HepG2 (cell line): Measurements from ENCODE around the gene PSAPL1. TPM values are rescaled to one million over a fixed set of nuclear protein-coding genes. Genes with fewer than 3 reads are reported as not detected.

Experiments used
- ATAC-seq: fragments of 200-7000 bp; cut with Tn5 transposase; 3 replicates; pipeline ENCODE4 v1.9.1; 2020; ENCODE audit warnings: mild to moderate bottlenecking, moderate library complexity
- BruUV-seq: library from RNA; stranded (reverse); fragments of 400-500 nt; replicated peaks from 2 replicates; lab custom pipeline; 2021; lab: Mats Ljungman, UMichigan
- CTCF ChIA-PET: fragments of 300-600 bp; formaldehyde crosslinking; extraction: SDS; loops from one replicate; lab custom pipeline; 2021; ENCODE audit warnings: low total read pairs, inconsistent platforms, low intra/inter-chr PET ratio; lab: Yijun Ruan, JAX
- POLR2A ChIA-PET: fragments of 350-600 bp; sonication (Branson Sonifier 250); formaldehyde crosslinking; loops from one replicate; lab custom pipeline; 2020; ENCODE audit warnings: antibody characterized with exemption, inconsistent platforms; lab: Yijun Ruan, JAX
- DNase-seq: peaks from one replicate; pipeline ENCODE4 v3.0.0-alpha.2; 2015; ENCODE audit warnings: low spot score
- FAIRE-seq: peaks from 3 replicates; lab custom pipeline; 2011; peaks lifted over from hg19 to GRCh38; lab: Jason Lieb, UNC
- H2AFZ ChIP-seq: one replicate; pipeline ENCODE4 v1.6.1; 2011; ENCODE audit warnings: low read length, inconsistent platforms
- H3K27ac ChIP-seq: fragments of 300-600 bp; 3 replicates; pipeline ENCODE4 v1.8.0; 2011; ENCODE audit warnings: mixed run types, mild to moderate bottlenecking, mixed read lengths, low read length, inconsistent platforms; ENCODE audit not compliant: insufficient read depth; ENCODE audit errors: extremely low read length
- H3K27me3 ChIP-seq, 2 experiments: fragments of 200-600 bp in 1 of 2; 2 replicates in 1 of 2; 3 replicates in 1 of 2; pipeline versions ENCODE4 v1.6.0 to v1.8.0; 2011; ENCODE audit warnings: low read length in 2 of 2, mild to moderate bottlenecking in 2 of 2, moderate library complexity in 2 of 2, inconsistent platforms in 1 of 2; ENCODE audit not compliant: insufficient read depth in 2 of 2, control insufficient read depth in 1 of 2
- H3K36me3 ChIP-seq, 2 experiments: fragments of 200-600 bp in 1 of 2; replicated peaks in 1 of 2; 2 replicates in 1 of 2; 3 replicates in 1 of 2; pipeline versions ENCODE4 v1.5.1 to v1.8.0; 2011; ENCODE audit warnings: low read length in 2 of 2, inconsistent platforms in 1 of 2; ENCODE audit not compliant: insufficient read depth in 2 of 2, control insufficient read depth in 1 of 2
- H3K4me1 ChIP-seq: 2 replicates; pipeline ENCODE4 v1.5.1; 2012; ENCODE audit warnings: low read length, inconsistent platforms; ENCODE audit not compliant: insufficient read depth
- H3K4me2 ChIP-seq: 2 replicates; pipeline ENCODE4 v1.6.0; 2011; ENCODE audit warnings: low read depth, low read length, inconsistent platforms
- H3K4me3 ChIP-seq, 3 experiments: fragments of 200-600 bp in 1 of 3; sonication (generic), shearing (Covaris generic) in 1 of 3; replicated peaks in 1 of 3; 2 replicates each; pipeline ENCODE4 v1.5.1; 2011 to 2016; ENCODE audit warnings: low read length in 3 of 3, inconsistent platforms in 2 of 3, low read depth in 2 of 3, mild to moderate bottlenecking in 2 of 3, control low read depth in 1 of 3, mixed read lengths in 1 of 3; ENCODE audit not compliant: insufficient read depth in 1 of 3
- H3K79me2 ChIP-seq: one replicate; pipeline ENCODE4 v1.6.1; 2011; ENCODE audit warnings: low read length, inconsistent platforms; ENCODE audit not compliant: insufficient read depth
- H3K9ac ChIP-seq: 2 replicates; pipeline ENCODE4 v1.6.0; 2011; ENCODE audit warnings: mild to moderate bottlenecking, low read depth, low read length, inconsistent platforms; ENCODE audit not compliant: insufficient read depth
- H3K9me3 ChIP-seq: 2 replicates; pipeline ENCODE4 v1.5.1; 2012; ENCODE audit warnings: mild to moderate bottlenecking, low read length
- H4K20me1 ChIP-seq: 2 replicates; pipeline ENCODE4 v1.6.0; 2011; ENCODE audit warnings: inconsistent platforms, mild to moderate bottlenecking, low read length, moderate library complexity; ENCODE audit not compliant: insufficient read depth
- CBX5 ChIP-seq: sonication (generic); formaldehyde crosslinking; IDR thresholded peaks from 2 replicates; pipeline ENCODE4 v1.4.0; 2020; ENCODE audit warnings: missing genetic modification reagents, borderline replicate concordance
- CENPX ChIP-seq: sonication (generic); formaldehyde crosslinking; IDR thresholded peaks from 2 replicates; pipeline ENCODE4 v1.9.0; 2021; ENCODE audit warnings: mild to moderate bottlenecking, missing genetic modification reagents, moderate library complexity
- ETV5 ChIP-seq: IDR thresholded peaks from 2 replicates; pipeline ENCODE4 v1.6.1; 2018; ENCODE audit warnings: missing biosample characterization, missing genetic modification reagents, inconsistent platforms, borderline replicate concordance
- HOXA9 ChIP-seq: sonication (generic); formaldehyde crosslinking; IDR thresholded peaks from 2 replicates; pipeline ENCODE4 v1.8.1; 2022; ENCODE audit warnings: missing genetic modification reagents, mild to moderate bottlenecking, moderate library complexity, borderline replicate concordance
- KDM5A ChIP-seq: fragments of 200-600 bp; sonication (generic); IDR thresholded peaks from 2 replicates; pipeline ENCODE4 v1.7.0; 2018; ENCODE audit warnings: antibody characterized with exemption, mild to moderate bottlenecking, low read length, borderline replicate concordance
- MAFG ChIP-seq: sonication (generic); formaldehyde crosslinking; IDR thresholded peaks from 2 replicates; pipeline ENCODE4 v1.5.1; 2020; ENCODE audit warnings: mild to moderate bottlenecking, missing genetic modification reagents
- MED8 ChIP-seq: sonication (generic); formaldehyde crosslinking; IDR thresholded peaks from 2 replicates; pipeline ENCODE4 v1.8.1; 2023; ENCODE audit warnings: mild to moderate bottlenecking, missing genetic modification reagents; ENCODE audit not compliant: insufficient replicate concordance
- NBN ChIP-seq: fragments of 450-650 bp; conservative IDR thresholded peaks from 2 replicates; pipeline ENCODE4 v1.6.1; 2017
- PAX8 ChIP-seq: sonication (generic); formaldehyde crosslinking; IDR thresholded peaks from 2 replicates; pipeline ENCODE4 v1.8.0; 2022; ENCODE audit warnings: mild to moderate bottlenecking, missing genetic modification reagents, borderline replicate concordance
- PRMT3 ChIP-seq: sonication (generic); formaldehyde crosslinking; IDR thresholded peaks from 2 replicates; pipeline ENCODE4 v1.8.1; 2022; ENCODE audit warnings: low read depth, mild to moderate bottlenecking, moderate library complexity, missing genetic modification reagents, borderline replicate concordance
- THAP11 ChIP-seq: IDR thresholded peaks from 2 replicates; pipeline ENCODE4 v1.6.1; 2016; ENCODE audit warnings: missing biosample characterization, missing genetic modification reagents
- ZBTB10 ChIP-seq: sonication (generic); formaldehyde crosslinking; IDR thresholded peaks from 2 replicates; pipeline ENCODE4 v1.4.0; 2020; ENCODE audit warnings: missing genetic modification reagents, borderline replicate concordance
- ZNF678 ChIP-seq: sonication (generic); formaldehyde crosslinking; IDR thresholded peaks from 2 replicates; pipeline ENCODE4 v1.4.0; 2020; ENCODE audit warnings: mild to moderate bottlenecking, missing genetic modification reagents
- ZNF691 ChIP-seq: sonication (generic); formaldehyde crosslinking; IDR thresholded peaks from 2 replicates; pipeline ENCODE4 v1.4.0; 2020; ENCODE audit warnings: missing genetic modification reagents, low read depth, mild to moderate bottlenecking, borderline replicate concordance
- WGBS: methylation state at CpG from one replicate; pipeline ENCODE4 v1.1.6; 2017; ENCODE audit warnings: low lambda C conversion rate; 5-methylcytosine and 5-hydroxymethylcytosine counted together
- in situ Hi-C: cut with HindIII; loops from 2 replicates; pipeline ENCODE4 v1.10.0; 2017; ENCODE audit warnings: low pct_unique_long_range_greater_than_20kb; ENCODE audit not compliant: extremely low pct_ligation_motif_present
- intact Hi-C: fragments of 100-400 bp; cut with micrococcal nuclease; formaldehyde crosslinking; loops from one replicate; pipeline ENCODE4 v1.10.0; 2022; ENCODE audit not compliant: unreplicated experiment
- polyA plus RNA-seq, 8 experiments: library from polyadenylated mRNA; depleted of rRNA in 3 of 8; stranded (reverse) in 7 of 8; unstranded in 1 of 8; fragments of >200 nt; fragmentation: Illumina TruSeq in 4 of 8; extraction: Trizol in 4 of 8; gene quantifications; 2 replicates each; pipeline versions ENCODE4 v1.2.1 to v1.2.3, GENCODE V29; 2011 to 2016; ENCODE audit warnings: low read depth in 4 of 8, missing spikeins in 1 of 8, mixed read lengths in 1 of 8; ENCODE audit not compliant: insufficient read depth in 1 of 8
- total RNA-seq, 5 experiments: library from RNA; depleted of rRNA; stranded (reverse); fragments of >200 nt; fragmentation: Illumina TruSeq; extraction: Trizol; gene quantifications; 2 replicates each; pipeline ENCODE4 v1.2.3, GENCODE V29; 2016; ENCODE audit warnings: low read depth in 1 of 5

The PSAPL1 gene
- total and polyA plus RNA-seq, 2 of the 13 experiments (the other 11 are each of a cell fraction or from before 2014, with no cell fraction given) = 0.02 to 0.16 TPM

- H3K79me2 ChIP-seq = no peaks in the 10 kb centered on the region
- CTCF ChIA-PET = no interaction called here
- no peak overlapping the region for H3K4me2 ChIP-seq
- no peak overlapping the region for H3K27ac ChIP-seq
- WGBS = 8% methylated on average over 5 of the region's 16 CpGs
- DNase-seq (no peak), ATAC-seq (no peak), FAIRE-seq (no peak)
- intact Hi-C loops = no loop called here
- no peaks in the 10 kb centered on the region for H3K36me3 ChIP-seq
- POLR2A ChIA-PET = no interaction called here
- no peaks in the 10 kb centered on the region for H4K20me1 ChIP-seq
- TF ChIP-seq PAX8 (CRISPR knock-in tag) (no peak), KDM5A (no peak), PRMT3 (CRISPR knock-in tag) (no peak), THAP11 (CRISPR knock-in tag) (no peak), CBX5 (no peak), ETV5 (CRISPR knock-in tag) (no peak), HOXA9 (CRISPR knock-in tag) (no peak), ZNF691 (no peak), MAFG (CRISPR knock-in tag) (no peak), ZNF678 (no peak), ZBTB10 (CRISPR knock-in tag) (no peak), MED8 (CRISPR knock-in tag) (no peak), CENPX (no peak), NBN (no peak)
- TF ChIP-seq, all 625 proteins: peak for 0
- Histone ChIP-seq H3K4me1 (peaks cover 12% of the 10 kb centered on the region), H2AFZ (no peak overlapping the region), H3K9me3 (no peaks in the 10 kb centered on the region), H3K9ac (no peak overlapping the region), H3K27me3 (peaks cover 13 to 58% of the 10 kb centered on the region in 2 experiments; a peak in 4 of 5 replicates), H3K4me3 (no peak overlapping the region)
- in situ Hi-C loops = no loop called here
- no TSS peak for BruUV-seq
These were observed 4.3 kb downstream of the PSAPL1 start for GRCh38 chr4:7430368-7430964.
